ENCODE data around the gene ATP8B3.

Gene ATP8B3

GRCh38 chr19:1852581-1853128 lies 40.6 kb upstream of the ATP8B3 start:
- Histone ChIP-seq H3K36me3 (ENCODE audit: control insufficient read depth, insufficient read depth, low read length) (no peaks in the 10 kb centered on the region), H3K27me3 (replicated peaks; ENCODE audit: control insufficient read depth, insufficient read depth, low read length) (no peaks in the 10 kb centered on the region), H3K4me3 (replicated peaks; ENCODE audit: low read depth, low read length) (no peak overlapping the region)
- no peak for DNase-seq (ENCODE audit: extremely low read depth, insufficient read length)
- no peak for TF ChIP-seq CTCF (IDR thresholded peaks at IDR 0.05; ENCODE audit: insufficient read depth, low read length, poor library complexity, severe bottlenecking)

- Histone ChIP-seq H3K36me3 (ENCODE audit: control insufficient read depth, insufficient read depth, low read length) (no peaks in the 10 kb centered on the region), H3K27me3 (replicated peaks; ENCODE audit: control insufficient read depth, insufficient read depth, low read length) (no peaks in the 10 kb centered on the region), H3K4me3 (replicated peaks; ENCODE audit: low read depth, low read length) (no peak overlapping the region)
- no peak for TF ChIP-seq CTCF (IDR thresholded peaks at IDR 0.05; ENCODE audit: insufficient read depth, low read length, poor library complexity, severe bottlenecking)
- DNase-seq (ENCODE audit: extremely low read depth, insufficient read length): no peak
Observed at GRCh38 chr19:1851654-1852580, 39.8 kb upstream of the ATP8B3 start.

- H3K4me3 ChIP-seq (replicated peaks; ENCODE audit: low read depth, low read length): no peak overlapping the region
- H3K36me3 ChIP-seq (ENCODE audit: control insufficient read depth, insufficient read depth, low read length): no peaks in the 10 kb centered on the region
- no peaks in the 10 kb centered on the region for H3K27me3 ChIP-seq (replicated peaks; ENCODE audit: control insufficient read depth, insufficient read depth, low read length)
- no peak for DNase-seq (ENCODE audit: extremely low read depth, insufficient read length)
- TF ChIP-seq CTCF (IDR thresholded peaks at IDR 0.05; ENCODE audit: insufficient read depth, low read length, poor library complexity, severe bottlenecking): peak; percentile 30
Observed at GRCh38 chr19:1850809-1851653, 39.0 kb upstream of the ATP8B3 start.

- no peak for TF ChIP-seq CTCF (IDR thresholded peaks at IDR 0.05; ENCODE audit: insufficient read depth, low read length, poor library complexity, severe bottlenecking)
- no peak for DNase-seq (ENCODE audit: extremely low read depth, insufficient read length)
- Histone ChIP-seq H3K27me3 (replicated peaks; ENCODE audit: control insufficient read depth, insufficient read depth, low read length) (no peaks in the 10 kb centered on the region), H3K4me3 (replicated peaks; ENCODE audit: low read depth, low read length) (no peak overlapping the region), H3K36me3 (ENCODE audit: control insufficient read depth, insufficient read depth, low read length) (peaks cover 3% of the 10 kb centered on the region)
Observed at GRCh38 chr19:1849886-1850398, 37.9 kb upstream of the ATP8B3 start.

GRCh38 chr19:1849132-1849474 lies 37.0 kb upstream of the ATP8B3 start:
- H3K27me3 ChIP-seq (replicated peaks; ENCODE audit: control insufficient read depth, insufficient read depth, low read length): no peaks in the 10 kb centered on the region
- no peak overlapping the region for H3K4me3 ChIP-seq (replicated peaks; ENCODE audit: low read depth, low read length)
- peaks cover 3% of the 10 kb centered on the region for H3K36me3 ChIP-seq (ENCODE audit: control insufficient read depth, insufficient read depth, low read length)
- TF ChIP-seq CTCF (IDR thresholded peaks at IDR 0.05; ENCODE audit: insufficient read depth, low read length, poor library complexity, severe bottlenecking): no peak
- DNase-seq (ENCODE audit: extremely low read depth, insufficient read length): no peak
